Transverse colon (tissue), 4 donors: Measurements from ENCODE around the gene TMUB1. TPM values are rescaled to one million over a fixed set of nuclear protein-coding genes. Genes with fewer than 3 reads are reported as not detected.

Experiments used
- DNase-seq: peaks from one replicate; pipeline ENCODE4 v3.0.0-alpha.2; 2019
- H3K27ac ChIP-seq, 4 donors: fragments of 200-600 bp; sonication (generic); 2 replicates each; pipeline ENCODE4 v1.5.1; 2016 to 2018; ENCODE audit warnings: inconsistent platforms in 4 of 4
- H3K27me3 ChIP-seq: fragments of 200-600 bp; sonication (generic); 2 replicates; pipeline ENCODE4 v1.5.1; 2017; ENCODE audit warnings: inconsistent platforms
- H3K36me3 ChIP-seq, 4 donors: fragments of 200-600 bp; sonication (generic); 2 replicates each; pipeline ENCODE4 v1.5.1; 2017 to 2019; ENCODE audit warnings: inconsistent platforms in 4 of 4
- H3K4me1 ChIP-seq, 4 donors: fragments of 200-600 bp; sonication (generic); 2 replicates each; pipeline ENCODE4 v1.5.1; 2017 to 2020; ENCODE audit warnings: inconsistent platforms in 4 of 4
- H3K4me3 ChIP-seq, 4 donors: fragments of 200-600 bp; sonication (generic); 1 replicate in 1 of 4; 2 replicates in 3 of 4; pipeline versions ENCODE4 v1.5.1 to v1.6.1; 2017 to 2019; ENCODE audit warnings: inconsistent platforms in 4 of 4
- H3K9me3 ChIP-seq, 2 donors: fragments of 200-600 bp; sonication (generic); 2 replicates each; pipeline ENCODE4 v1.5.1; 2017 to 2019; ENCODE audit warnings: inconsistent platforms in 2 of 2
- EP300 ChIP-seq: sonication (generic); formaldehyde crosslinking; IDR thresholded peaks from one replicate; pipeline ENCODE4 v1.6.1; 2017; ENCODE audit warnings: antibody characterized with exemption, low read depth
- POLR2A ChIP-seq: fragments of 450-650 bp; IDR thresholded peaks from one replicate; pipeline ENCODE4 v1.6.1; 2016; ENCODE audit warnings: antibody characterized with exemption, mild to moderate bottlenecking, moderate library complexity
- POLR2AphosphoS5 ChIP-seq, 3 donors: sonication (generic); formaldehyde crosslinking; IDR thresholded peaks; one replicate each; pipeline ENCODE4 v1.6.1; 2016; ENCODE audit warnings: antibody characterized with exemption in 3 of 3
- WGBS, 2 donors: methylation state at CpG; one replicate each; pipeline ENCODE4 v1.1.5; 2018; ENCODE audit warnings: low coverage in 1 of 2; 5-methylcytosine and 5-hydroxymethylcytosine counted together
- in situ Hi-C, 4 donors: fragments of 200-750 bp; cut with MboI; loops; one replicate each; pipeline versions ENCODE4 v1.15.0 to v1.15.1; 2017; ENCODE audit warnings: low sequenced_read_pairs in 3 of 4, low pct_ligation_motif_present in 1 of 4, low pct_unique_long_range_greater_than_20kb in 1 of 4
- intact Hi-C: fragments of 100-400 bp; cut with DNase I; formaldehyde crosslinking; loops from one replicate; pipeline ENCODE4 v1.15.1; 2023; ENCODE audit warnings: low total_unique reads
- total RNA-seq, 4 donors: library from RNA; depleted of rRNA; stranded (reverse); fragments of >200 nt; gene quantifications; one replicate each; pipeline ENCODE4 v1.1.0, GENCODE V29; 2016
- TF ChIP-seq, protein P1 (sequence below), 5 experiments: fragments of 200-600 bp in 3 of 5; fragments of 450-650 bp in 2 of 5; sonication (generic) in 3 of 5; IDR thresholded peaks; 1 replicate in 2 of 5; 2 replicates in 3 of 5; pipeline ENCODE4 v1.5.1; 2016 to 2017; ENCODE audit warnings: antibody characterized with exemption in 5 of 5, inconsistent platforms in 3 of 5, mild to moderate bottlenecking in 2 of 5, moderate library complexity in 1 of 5

Gene TMUB1
- total RNA-seq, 4 donors from 2014 or later: 67.5 to 105 (median 85.9) TPM

DNA sequence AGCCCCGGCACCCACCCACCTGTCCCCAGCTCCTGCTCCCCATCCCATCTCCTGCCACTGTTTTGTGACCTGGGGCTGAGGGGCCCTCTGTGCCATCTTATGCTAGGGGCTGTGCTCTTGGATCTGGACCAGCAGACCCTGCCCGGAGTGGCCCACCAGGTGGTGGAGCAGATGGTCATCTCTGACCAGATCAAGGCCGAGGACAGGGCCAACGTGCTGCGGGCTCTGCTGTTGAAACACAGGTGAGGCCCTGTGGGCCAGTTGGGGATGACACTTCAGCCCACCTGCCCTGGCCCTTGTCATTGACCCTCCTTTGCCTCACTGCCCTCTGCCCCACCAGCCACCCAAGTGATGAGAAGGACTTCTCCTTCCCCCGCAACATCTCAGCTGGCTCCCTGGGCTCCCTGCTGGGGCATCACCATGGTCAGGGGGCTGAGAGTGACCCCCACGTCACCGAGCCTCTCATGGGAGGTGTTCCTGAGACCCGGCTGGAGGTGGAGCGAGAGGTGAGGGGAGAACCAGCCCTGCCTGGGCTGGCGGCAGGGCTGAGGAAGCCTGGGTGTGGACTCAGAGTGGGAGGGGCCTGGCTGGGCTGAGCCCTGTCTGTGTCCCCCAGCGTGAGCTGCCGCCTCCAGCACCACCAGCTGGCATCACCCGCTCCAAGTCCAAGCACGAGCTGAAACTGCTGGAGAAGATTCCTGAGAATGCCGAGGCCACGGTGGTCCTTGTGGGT, 13.3 kb downstream of the TMUB1 start:
- no peak overlapping the region for H3K4me3 ChIP-seq
- H3K4me1 ChIP-seq: no peaks in the 10 kb centered on the region
- DNase-seq: no peak
- H3K27ac ChIP-seq: no peak overlapping the region
- 87% methylated on average over 16 of the region's 17 CpGs; no CpG with 5 or more reads in 1 of the 2 donors for WGBS, 2 donors
- in situ Hi-C loops: no loop called here
- peaks cover 0 to 81% (median 28%) of the 10 kb centered on the region in 4 donors for H3K36me3 ChIP-seq
- H3K27me3 ChIP-seq: no peaks in the 10 kb centered on the region
- intact Hi-C loops: loop anchor here (5.0 kb wide), 1 partner anchor 1543 kb away; no protein-coding TSS in a partner anchor
- H3K9me3 ChIP-seq: no peaks in the 10 kb centered on the region
- no peak for TF ChIP-seq POLR2AphosphoS5 (IDR thresholded peaks at IDR 0.05)
- TF ChIP-seq EP300: no peak
- TF ChIP-seq, protein P1, sequence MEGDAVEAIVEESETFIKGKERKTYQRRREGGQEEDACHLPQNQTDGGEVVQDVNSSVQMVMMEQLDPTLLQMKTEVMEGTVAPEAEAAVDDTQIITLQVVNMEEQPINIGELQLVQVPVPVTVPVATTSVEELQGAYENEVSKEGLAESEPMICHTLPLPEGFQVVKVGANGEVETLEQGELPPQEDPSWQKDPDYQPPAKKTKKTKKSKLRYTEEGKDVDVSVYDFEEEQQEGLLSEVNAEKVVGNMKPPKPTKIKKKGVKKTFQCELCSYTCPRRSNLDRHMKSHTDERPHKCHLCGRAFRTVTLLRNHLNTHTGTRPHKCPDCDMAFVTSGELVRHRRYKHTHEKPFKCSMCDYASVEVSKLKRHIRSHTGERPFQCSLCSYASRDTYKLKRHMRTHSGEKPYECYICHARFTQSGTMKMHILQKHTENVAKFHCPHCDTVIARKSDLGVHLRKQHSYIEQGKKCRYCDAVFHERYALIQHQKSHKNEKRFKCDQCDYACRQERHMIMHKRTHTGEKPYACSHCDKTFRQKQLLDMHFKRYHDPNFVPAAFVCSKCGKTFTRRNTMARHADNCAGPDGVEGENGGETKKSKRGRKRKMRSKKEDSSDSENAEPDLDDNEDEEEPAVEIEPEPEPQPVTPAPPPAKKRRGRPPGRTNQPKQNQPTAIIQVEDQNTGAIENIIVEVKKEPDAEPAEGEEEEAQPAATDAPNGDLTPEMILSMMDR (IDR thresholded peaks at IDR 0.05): no peak
- TF ChIP-seq POLR2A: no peak

GRCh38 chr7:151068069-151068773, 15.1 kb downstream of the TMUB1 start:
- intact Hi-C loops (no loop called here), in situ Hi-C loops (no loop called here)
- no peak overlapping the region for H3K27ac ChIP-seq
- WGBS, 2 donors: 86 to 88% methylated on average over 7 to 12 of the region's 12 CpGs
- TF ChIP-seq POLR2A (no peak), POLR2AphosphoS5 (IDR thresholded peaks at IDR 0.05) (no peak), EP300 (no peak)
- TF ChIP-seq, protein P1 (IDR thresholded peaks at IDR 0.05): no peak
- no peak for DNase-seq
- H3K27me3 ChIP-seq: no peaks in the 10 kb centered on the region
- no peaks in the 10 kb centered on the region for H3K9me3 ChIP-seq
- peaks cover 0 to 72% (median 20%) of the 10 kb centered on the region in 4 donors for H3K36me3 ChIP-seq
- peaks cover 0 to 7% (median 5%) of the 10 kb centered on the region in 4 donors for H3K4me1 ChIP-seq
- H3K4me3 ChIP-seq: no peak overlapping the region

GRCh38 chr7:151066273-151066974, 16.9 kb downstream of the TMUB1 start:
- Histone ChIP-seq H3K36me3 (peaks cover 0 to 61% (median 17%) of the 10 kb centered on the region in 4 donors), H3K27ac (no peak overlapping the region), H3K4me3 (no peak overlapping the region), H3K9me3 (no peaks in the 10 kb centered on the region), H3K4me1 (peaks cover 8 to 25% (median 23%) of the 10 kb centered on the region in 4 donors), H3K27me3 (no peaks in the 10 kb centered on the region)
- WGBS, 2 donors: 91% methylated on average over 17 of the region's 39 CpGs; no CpG with 5 or more reads in 1 of the 2 donors
- in situ Hi-C loops (no loop called here), intact Hi-C loops (no loop called here)
- DNase-seq: no peak
- TF ChIP-seq, protein P1 (IDR thresholded peaks at IDR 0.05): no peak
- no peak for TF ChIP-seq POLR2A
- TF ChIP-seq EP300: no peak
- TF ChIP-seq POLR2AphosphoS5 (IDR thresholded peaks at IDR 0.05): no peak

DNA sequence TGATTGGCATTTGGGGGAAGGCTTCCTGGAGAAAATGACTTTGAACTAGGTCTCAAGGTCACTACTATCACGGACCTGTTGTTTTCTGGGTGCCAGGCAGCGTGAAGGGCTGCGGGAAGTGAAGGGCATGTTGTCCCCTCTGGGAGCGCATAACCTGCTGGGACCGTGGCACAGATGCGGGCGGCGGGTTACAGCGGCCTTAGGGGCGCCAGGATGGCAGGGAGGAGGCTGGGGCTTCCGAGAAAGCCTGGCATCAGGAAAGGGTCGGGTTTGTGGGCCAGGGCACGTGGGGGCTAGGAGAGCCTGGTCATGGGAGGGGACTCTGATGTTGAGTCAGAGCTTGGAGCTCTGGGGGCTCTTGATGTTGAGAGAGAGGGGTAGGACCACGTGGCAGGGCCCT, 17.8 kb downstream of the TMUB1 start:
- intact Hi-C loops (no loop called here), in situ Hi-C loops (no loop called here)
- H3K4me3 ChIP-seq: no peak overlapping the region
- DNase-seq: no peak
- TF ChIP-seq, protein P1 (IDR thresholded peaks at IDR 0.05): no peak
- TF ChIP-seq POLR2AphosphoS5 (IDR thresholded peaks at IDR 0.05) (no peak), EP300 (no peak), POLR2A (no peak)
- H3K9me3 ChIP-seq: no peaks in the 10 kb centered on the region
- no peaks in the 10 kb centered on the region for H3K27me3 ChIP-seq
- peaks cover 17 to 34% (median 32%) of the 10 kb centered on the region in 4 donors for H3K4me1 ChIP-seq
- H3K27ac ChIP-seq: no peak overlapping the region
- peaks cover 0 to 54% (median 13%) of the 10 kb centered on the region in 4 donors for H3K36me3 ChIP-seq
- 68 to 94% methylated on average over 3 to 14 of the region's 14 CpGs for WGBS, 2 donors
